Mesendoderm (in vitro differentiated cells): ENCODE measurements around the gene CFAP57.

ENCODE experiments used
- DNase-seq: peaks from one replicate; pipeline ENCODE4 v3.0.0; 2013
- H2AK5ac ChIP-seq: 2 replicates; pipeline ENCODE4 v1.6.1; 2013; ENCODE audit warnings: low read length, inconsistent platforms
- H2BK120ac ChIP-seq: 2 replicates; pipeline ENCODE4 v1.6.1; 2013; ENCODE audit warnings: low read depth, mild to moderate bottlenecking, low read length, moderate library complexity, mixed read lengths
- H2BK15ac ChIP-seq: replicated peaks from 2 replicates; pipeline ENCODE4 v1.6.1; 2013; ENCODE audit warnings: low read depth, mild to moderate bottlenecking, moderate library complexity
- H2BK5ac ChIP-seq: 2 replicates; pipeline ENCODE4 v1.6.1; 2013; ENCODE audit warnings: low read length, inconsistent platforms
- H3K18ac ChIP-seq: 2 replicates; pipeline ENCODE4 v1.6.1; 2013; ENCODE audit warnings: mild to moderate bottlenecking, low read length, mixed read lengths
- H3K23ac ChIP-seq: one replicate; pipeline ENCODE4 v1.6.1; 2013; ENCODE audit warnings: low read length
- H3K27ac ChIP-seq: 2 replicates; pipeline ENCODE4 v1.5.1; 2013; ENCODE audit warnings: low read depth, mild to moderate bottlenecking, inconsistent platforms, low read length, moderate library complexity
- H3K27me3 ChIP-seq: 2 replicates; pipeline ENCODE4 v1.6.1; 2013; ENCODE audit warnings: low read length, control low read depth, mild to moderate bottlenecking, inconsistent platforms; ENCODE audit not compliant: insufficient read depth, poor library complexity
- H3K36me3 ChIP-seq: 2 replicates; pipeline ENCODE4 v1.6.1; 2013; ENCODE audit warnings: low read length, inconsistent platforms; ENCODE audit not compliant: control insufficient read depth, insufficient read depth
- H3K4ac ChIP-seq: one replicate; pipeline ENCODE4 v1.6.1; 2013; ENCODE audit warnings: low read depth, mild to moderate bottlenecking, low read length, moderate library complexity
- H3K4me1 ChIP-seq: 2 replicates; pipeline ENCODE4 v1.6.1; 2013; ENCODE audit warnings: low read depth, low read length, inconsistent platforms; ENCODE audit not compliant: control insufficient read depth
- H3K4me2 ChIP-seq: 2 replicates; pipeline ENCODE4 v1.6.1; 2013; ENCODE audit warnings: low read length
- H3K4me3 ChIP-seq: 2 replicates; pipeline ENCODE4 v1.5.1; 2013; ENCODE audit warnings: mild to moderate bottlenecking, low read length
- H3K56ac ChIP-seq: one replicate; pipeline ENCODE4 v1.6.1; 2013; ENCODE audit warnings: low read length
- H3K79me1 ChIP-seq: 2 replicates; pipeline ENCODE4 v1.6.1; 2013; ENCODE audit warnings: low read length, inconsistent platforms
- H3K79me2 ChIP-seq: 2 replicates; pipeline ENCODE4 v1.6.1; 2013; ENCODE audit warnings: mild to moderate bottlenecking, low read length; ENCODE audit not compliant: control insufficient read depth, insufficient read depth
- H3K9ac ChIP-seq: 2 replicates; pipeline ENCODE4 v1.6.1; 2013; ENCODE audit warnings: low read length, inconsistent platforms
- H4K5ac ChIP-seq: one replicate; pipeline ENCODE4 v1.6.1; 2013; ENCODE audit warnings: low read length
- H4K8ac ChIP-seq: one replicate; pipeline ENCODE4 v1.6.1; 2013; ENCODE audit warnings: low read depth, mild to moderate bottlenecking, control low read depth, low read length, moderate library complexity
- WGBS: extraction: QIAGEN DNeasy Blood & Tissue Kit; methylation state at CpG from one replicate; pipeline ENCODE4 v1.1.7; 2013; ENCODE audit warnings: low lambda C conversion rate, missing lambda C conversion rate; ENCODE audit not compliant: insufficient coverage; ENCODE audit errors: extremely low coverage; 5-methylcytosine and 5-hydroxymethylcytosine counted together

CFAP57 gene

DNA sequence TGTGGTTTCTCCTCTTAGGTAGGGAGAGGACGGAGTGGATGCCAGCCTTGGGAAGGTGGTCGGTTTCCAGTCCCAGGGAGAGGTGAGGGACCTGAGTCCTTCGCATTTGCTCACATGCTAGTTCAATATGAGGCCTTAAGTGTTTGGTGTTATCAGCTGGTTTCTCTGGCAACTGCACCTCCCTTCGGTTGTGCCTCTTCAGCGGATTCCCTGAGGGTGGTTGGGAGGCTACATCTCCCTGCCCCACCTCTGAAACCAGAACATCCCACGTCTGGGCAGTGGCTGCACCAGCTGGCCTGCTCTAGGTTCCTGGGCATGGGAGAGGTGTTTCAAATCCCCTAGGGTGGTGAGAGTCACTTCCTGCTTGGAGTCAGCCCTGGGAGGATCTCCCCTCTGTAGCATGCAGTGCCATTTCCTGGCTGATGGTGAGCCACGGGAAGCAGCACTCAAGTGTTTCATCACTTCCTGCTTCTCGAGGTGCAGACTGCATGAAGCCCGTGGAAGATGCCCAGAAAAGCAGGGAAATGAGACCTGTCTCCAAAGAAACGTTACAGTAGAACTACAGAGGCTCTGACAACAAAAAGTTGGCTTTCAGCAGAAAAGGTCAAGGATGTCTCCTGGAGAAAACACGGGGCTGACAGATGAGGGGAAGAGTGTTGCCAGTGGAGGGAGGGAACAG is 102.1 kb downstream of the CFAP57 start:
- H4K8ac ChIP-seq, result no peak overlapping the region
- no peak overlapping the region for H3K27ac ChIP-seq
- H3K27me3 ChIP-seq, result no peaks in the 10 kb centered on the region
- no peak overlapping the region for H3K9ac ChIP-seq
- H4K5ac ChIP-seq, result peak overlapping the region; percentile 81
- no peak overlapping the region for H2BK5ac ChIP-seq
- H3K4ac ChIP-seq, result no peak overlapping the region
- H3K79me2 ChIP-seq, result no peaks in the 10 kb centered on the region
- no peaks in the 10 kb centered on the region for H3K36me3 ChIP-seq
- no peak overlapping the region for H3K18ac ChIP-seq
- H3K79me1 ChIP-seq, result no peaks in the 10 kb centered on the region
- H3K4me1 ChIP-seq, result peaks cover 6% of the 10 kb centered on the region
- H3K23ac ChIP-seq, result no peak overlapping the region
- H3K4me3 ChIP-seq, result no peak overlapping the region
- peak overlapping the region; percentile 56 for H3K56ac ChIP-seq
- H2AK5ac ChIP-seq, result peak overlapping the region; percentile 69
- no peak overlapping the region for H2BK15ac ChIP-seq
- no CpG with 5 or more reads among the region's 11 CpGs for WGBS
- peak; percentile 79 for DNase-seq
- H2BK120ac ChIP-seq, result no peak overlapping the region
- H3K4me2 ChIP-seq, result no peak overlapping the region

- Histone ChIP-seq H3K36me3 (no peaks in the 10 kb centered on the region), H3K23ac (no peak overlapping the region), H3K27me3 (no peaks in the 10 kb centered on the region), H3K4ac (no peak overlapping the region), H2BK5ac (no peak overlapping the region), H2BK120ac (no peak overlapping the region), H3K4me1 (peaks cover 6% of the 10 kb centered on the region), H4K5ac (no peak overlapping the region), H3K9ac (no peak overlapping the region), H3K27ac (no peak overlapping the region), H3K79me1 (no peaks in the 10 kb centered on the region), H3K79me2 (no peaks in the 10 kb centered on the region), H2AK5ac (peak overlapping the region; percentile 69), H4K8ac (no peak overlapping the region), H3K4me2 (no peak overlapping the region), H2BK15ac (no peak overlapping the region), H3K56ac (peak overlapping the region; percentile 56), H3K18ac (no peak overlapping the region), H3K4me3 (no peak overlapping the region)
- WGBS, result no CpG with 5 or more reads among the region's 8 CpGs
- DNase-seq, result no peak
These were observed 102.7 kb downstream of the CFAP57 start for GRCh38 chr1:43274804-43275180.

- Histone ChIP-seq H2BK15ac (no peak overlapping the region), H3K56ac (no peak overlapping the region), H2AK5ac (no peak overlapping the region), H4K5ac (no peak overlapping the region), H2BK120ac (no peak overlapping the region), H3K4me3 (no peak overlapping the region), H3K18ac (no peak overlapping the region), H3K27ac (no peak overlapping the region), H3K36me3 (no peaks in the 10 kb centered on the region), H4K8ac (no peak overlapping the region), H3K4me2 (no peak overlapping the region), H3K79me2 (no peaks in the 10 kb centered on the region), H3K9ac (no peak overlapping the region), H2BK5ac (no peak overlapping the region), H3K4ac (no peak overlapping the region), H3K23ac (no peak overlapping the region), H3K27me3 (no peaks in the 10 kb centered on the region), H3K4me1 (peaks cover 3% of the 10 kb centered on the region), H3K79me1 (no peaks in the 10 kb centered on the region)
- no CpG with 5 or more reads among the region's 12 CpGs for WGBS
- DNase-seq, result no peak
These were observed 103.9 kb downstream of the CFAP57 start for GRCh38 chr1:43275826-43276620.

- Histone ChIP-seq H3K36me3 (no peaks in the 10 kb centered on the region), H3K27ac (no peak overlapping the region), H3K18ac (no peak overlapping the region), H3K4ac (no peak overlapping the region), H3K23ac (no peak overlapping the region), H2AK5ac (no peak overlapping the region), H4K8ac (no peak overlapping the region), H3K27me3 (no peaks in the 10 kb centered on the region), H2BK5ac (no peak overlapping the region), H3K4me2 (no peak overlapping the region), H3K9ac (no peak overlapping the region), H2BK120ac (no peak overlapping the region), H3K56ac (no peak overlapping the region), H2BK15ac (no peak overlapping the region), H3K4me1 (peaks cover 3% of the 10 kb centered on the region), H3K79me2 (no peaks in the 10 kb centered on the region), H3K4me3 (no peak overlapping the region), H4K5ac (no peak overlapping the region), H3K79me1 (no peaks in the 10 kb centered on the region)
- no CpG with 5 or more reads among the region's 7 CpGs for WGBS
- no peak for DNase-seq
These were observed 104.5 kb downstream of the CFAP57 start for GRCh38 chr1:43276673-43277072.

GRCh38 chr1:43277116-43277876 is 105.2 kb downstream of the CFAP57 start:
- H2BK15ac ChIP-seq, result no peak overlapping the region
- DNase-seq, result no peak
- H2BK5ac ChIP-seq, result no peak overlapping the region
- no peak overlapping the region for H3K27ac ChIP-seq
- H3K79me1 ChIP-seq, result no peaks in the 10 kb centered on the region
- no peak overlapping the region for H3K4me3 ChIP-seq
- H3K27me3 ChIP-seq, result no peaks in the 10 kb centered on the region
- no peak overlapping the region for H3K23ac ChIP-seq
- no peak overlapping the region for H2BK120ac ChIP-seq
- H4K8ac ChIP-seq, result no peak overlapping the region
- no peak overlapping the region for H3K18ac ChIP-seq
- no peak overlapping the region for H3K9ac ChIP-seq
- H4K5ac ChIP-seq, result no peak overlapping the region
- H3K36me3 ChIP-seq, result no peaks in the 10 kb centered on the region
- no CpG with 5 or more reads among the region's 7 CpGs for WGBS
- H3K4me2 ChIP-seq, result no peak overlapping the region
- no peak overlapping the region for H3K4ac ChIP-seq
- no peak overlapping the region for H2AK5ac ChIP-seq
- H3K56ac ChIP-seq, result no peak overlapping the region
- peaks cover 3% of the 10 kb centered on the region for H3K4me1 ChIP-seq
- H3K79me2 ChIP-seq, result no peaks in the 10 kb centered on the region
